Measurements from ENCODE around the gene OR2S2.

Gene OR2S2

DNA sequence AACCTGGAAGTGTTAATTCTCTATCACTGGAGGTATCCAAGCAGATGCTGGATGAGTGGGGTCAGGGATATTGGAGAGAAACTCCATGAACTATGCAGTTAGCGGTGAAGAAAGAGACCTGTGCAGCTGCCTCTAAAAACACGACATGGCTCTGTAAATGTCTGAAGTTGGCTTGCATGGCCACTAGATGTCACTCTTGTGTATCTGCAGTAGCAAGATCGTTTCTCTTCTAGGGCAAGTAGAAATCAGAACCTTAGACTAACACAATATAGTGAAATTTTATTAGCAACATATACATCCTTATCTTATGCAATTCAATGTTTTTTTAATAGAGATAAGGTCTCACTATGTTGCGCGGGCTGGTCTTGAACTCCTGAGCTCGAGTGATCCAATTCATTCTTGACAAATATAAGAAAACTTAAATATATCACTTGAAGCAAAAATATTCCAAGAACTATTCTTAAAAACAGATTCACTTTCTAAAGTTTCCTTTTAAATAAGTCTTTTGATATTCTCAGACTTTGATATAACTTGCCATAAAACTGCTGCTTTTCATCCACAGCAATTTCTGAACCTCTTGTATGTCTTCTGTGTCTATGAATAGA lies 2.9 kb downstream of the OR2S2 start:
- Histone ChIP-seq H3K4me2 (ENCODE audit: low read length) (no peak overlapping the region), H3K27ac (no peak overlapping the region), H3K27me3 (ENCODE audit: control insufficient read depth, insufficient read depth, low read length) (no peaks in the 10 kb centered on the region), H2AFZ (peak overlapping the region; percentile 25), H3K4me1 (no peaks in the 10 kb centered on the region), H3K4me3 (ENCODE audit: low read depth, low read length) (no peak overlapping the region), H3K9me3 (ENCODE audit: control insufficient read depth, low read length) (no peaks in the 10 kb centered on the region), H3K79me2 (no peaks in the 10 kb centered on the region), H3K9ac (no peak overlapping the region), H3K36me3 (ENCODE audit: control insufficient read depth, insufficient read depth, low read length) (no peaks in the 10 kb centered on the region)
- TF ChIP-seq CTCF (IDR thresholded peaks at IDR 0.05): peak; percentile 69

GRCh38 chr9:35952526-35953191 lies 5.3 kb downstream of the OR2S2 start:
- Histone ChIP-seq H3K4me1 (no peaks in the 10 kb centered on the region), H2AFZ (no peak overlapping the region), H3K4me2 (ENCODE audit: low read length) (no peak overlapping the region), H3K27me3 (ENCODE audit: control insufficient read depth, insufficient read depth, low read length) (no peaks in the 10 kb centered on the region), H3K4me3 (ENCODE audit: low read depth, low read length) (no peak overlapping the region), H3K36me3 (ENCODE audit: control insufficient read depth, insufficient read depth, low read length) (no peaks in the 10 kb centered on the region), H3K27ac (no peak overlapping the region), H3K9ac (no peak overlapping the region), H3K79me2 (no peaks in the 10 kb centered on the region), H3K9me3 (ENCODE audit: control insufficient read depth, low read length) (no peaks in the 10 kb centered on the region)
- no peak for TF ChIP-seq CTCF (IDR thresholded peaks at IDR 0.05)

GRCh38 chr9:35951736-35952135 lies 6.2 kb downstream of the OR2S2 start:
- no peaks in the 10 kb centered on the region for H3K27me3 ChIP-seq (ENCODE audit: control insufficient read depth, insufficient read depth, low read length)
- H3K9ac ChIP-seq: no peak overlapping the region
- H3K27ac ChIP-seq: no peak overlapping the region
- no peaks in the 10 kb centered on the region for H3K9me3 ChIP-seq (ENCODE audit: control insufficient read depth, low read length)
- H3K4me1 ChIP-seq: no peaks in the 10 kb centered on the region
- no peak overlapping the region for H3K4me3 ChIP-seq (ENCODE audit: low read depth, low read length)
- no peaks in the 10 kb centered on the region for H3K36me3 ChIP-seq (ENCODE audit: control insufficient read depth, insufficient read depth, low read length)
- no peak overlapping the region for H3K4me2 ChIP-seq (ENCODE audit: low read length)
- H3K79me2 ChIP-seq: no peaks in the 10 kb centered on the region
- TF ChIP-seq CTCF (IDR thresholded peaks at IDR 0.05): no peak
- H2AFZ ChIP-seq: no peak overlapping the region

DNA sequence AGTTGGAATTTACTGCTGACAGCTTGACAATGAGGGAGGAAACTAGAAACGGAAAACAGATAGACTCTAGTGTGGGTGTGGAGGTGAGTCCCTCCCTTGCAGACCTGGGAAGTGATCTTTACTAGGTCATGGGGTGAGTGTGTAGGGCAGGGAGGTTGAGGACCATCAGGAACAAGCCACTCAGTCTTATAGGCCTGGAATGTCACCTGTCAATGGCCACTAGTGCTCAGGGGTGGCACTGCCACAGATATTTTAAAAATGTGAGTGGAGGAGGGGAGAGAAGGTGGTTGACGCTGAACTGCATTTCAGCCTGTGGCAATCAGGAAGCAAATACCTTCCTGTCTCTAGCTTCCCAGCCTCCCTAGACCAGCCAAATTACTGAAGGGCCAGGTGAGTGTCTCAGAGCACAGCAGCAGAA lies 9.0 kb downstream of the OR2S2 start:
- Histone ChIP-seq H3K9me3 (ENCODE audit: control insufficient read depth, low read length) (no peaks in the 10 kb centered on the region), H3K4me2 (ENCODE audit: low read length) (no peak overlapping the region), H2AFZ (no peak overlapping the region), H3K27ac (no peak overlapping the region), H3K36me3 (ENCODE audit: control insufficient read depth, insufficient read depth, low read length) (no peaks in the 10 kb centered on the region), H3K27me3 (ENCODE audit: control insufficient read depth, insufficient read depth, low read length) (no peaks in the 10 kb centered on the region), H3K4me3 (ENCODE audit: low read depth, low read length) (no peak overlapping the region), H3K79me2 (no peaks in the 10 kb centered on the region), H3K4me1 (no peaks in the 10 kb centered on the region), H3K9ac (no peak overlapping the region)
- TF ChIP-seq CTCF (IDR thresholded peaks at IDR 0.05): no peak

- no peaks in the 10 kb centered on the region for H3K27me3 ChIP-seq (ENCODE audit: control insufficient read depth, insufficient read depth, low read length)
- no peaks in the 10 kb centered on the region for H3K79me2 ChIP-seq
- no peak overlapping the region for H2AFZ ChIP-seq
- H3K4me3 ChIP-seq (ENCODE audit: low read depth, low read length): no peak overlapping the region
- H3K4me2 ChIP-seq (ENCODE audit: low read length): no peak overlapping the region
- H3K9ac ChIP-seq: no peak overlapping the region
- H3K4me1 ChIP-seq: no peaks in the 10 kb centered on the region
- no peak for TF ChIP-seq CTCF (IDR thresholded peaks at IDR 0.05)
- no peaks in the 10 kb centered on the region for H3K9me3 ChIP-seq (ENCODE audit: control insufficient read depth, low read length)
- H3K36me3 ChIP-seq (ENCODE audit: control insufficient read depth, insufficient read depth, low read length): no peaks in the 10 kb centered on the region
- H3K27ac ChIP-seq: no peak overlapping the region
These were observed 9.5 kb downstream of the OR2S2 start for GRCh38 chr9:35948451-35948850.
